Loucy (cell line): ENCODE results near the gene SCAMP1.

ENCODE experiments used
- H2AFZ ChIP-seq: fragments of 200-600 bp; sonication (generic); 2 replicates; pipeline ENCODE4 v1.6.0; 2016; ENCODE audit warnings: antibody characterized with exemption, mild to moderate bottlenecking, low read length, moderate library complexity
- H3F3A ChIP-seq: fragments of 200-600 bp; 2 replicates; pipeline ENCODE4 v1.6.0; 2016; ENCODE audit warnings: antibody characterized with exemption, low read depth, mild to moderate bottlenecking
- H3K27me3 ChIP-seq: fragments of 200-600 bp; sonication (generic); 2 replicates; pipeline ENCODE4 v1.6.1; 2014; ENCODE audit warnings: low read length, mild to moderate bottlenecking; ENCODE audit not compliant: insufficient read depth, poor library complexity, severe bottlenecking
- H3K36me3 ChIP-seq: fragments of 200-600 bp; sonication (generic); 2 replicates; pipeline ENCODE4 v1.6.1; 2016; ENCODE audit warnings: low read length; ENCODE audit not compliant: insufficient read depth
- H3K4me1 ChIP-seq: fragments of 200-600 bp; sonication (generic); 2 replicates; pipeline ENCODE4 v1.5.1; 2014; ENCODE audit warnings: low read length, mild to moderate bottlenecking; ENCODE audit not compliant: insufficient read depth, poor library complexity, severe bottlenecking
- H3K4me2 ChIP-seq: fragments of 200-600 bp; sonication (generic); 2 replicates; pipeline ENCODE4 v1.6.0; 2014; ENCODE audit warnings: antibody characterized with exemption, low read length, low read depth, mild to moderate bottlenecking; ENCODE audit not compliant: poor library complexity, severe bottlenecking
- H3K4me3 ChIP-seq: fragments of 200-600 bp; sonication (generic); 2 replicates; pipeline ENCODE4 v1.5.1; 2014; ENCODE audit warnings: low read length, mild to moderate bottlenecking, mixed read lengths; ENCODE audit not compliant: poor library complexity, severe bottlenecking
- H3K79me2 ChIP-seq: fragments of 200-600 bp; sonication (generic); 2 replicates; pipeline ENCODE4 v1.6.1; 2014; ENCODE audit warnings: low read length; ENCODE audit not compliant: insufficient read depth
- H3K9ac ChIP-seq: fragments of 200-600 bp; sonication (generic); 2 replicates; pipeline ENCODE4 v1.6.0; 2014; ENCODE audit warnings: mild to moderate bottlenecking, low read depth, low read length, moderate library complexity; ENCODE audit not compliant: poor library complexity, severe bottlenecking
- H3K9me2 ChIP-seq: fragments of 200-600 bp; sonication (generic); replicated peaks from 2 replicates; pipeline ENCODE4 v1.6.1; 2016; ENCODE audit warnings: low read depth, low read length, mixed read lengths
- H3K9me3 ChIP-seq: fragments of 200-600 bp; sonication (generic); 2 replicates; pipeline ENCODE4 v1.6.1; 2014; ENCODE audit warnings: mild to moderate bottlenecking, antibody characterized with exemption, low read length, low read depth; ENCODE audit not compliant: insufficient read depth
- H4K20me1 ChIP-seq: fragments of 200-600 bp; sonication (generic); 2 replicates; pipeline ENCODE4 v1.6.0; 2014; ENCODE audit warnings: antibody characterized with exemption, low read length, mild to moderate bottlenecking; ENCODE audit not compliant: insufficient read depth, poor library complexity, severe bottlenecking
- CTCF ChIP-seq: fragments of 200-600 bp; sonication (generic); conservative IDR thresholded peaks from 2 replicates; pipeline ENCODE4 v1.5.1; 2014; ENCODE audit warnings: mild to moderate bottlenecking, antibody characterized with exemption, low read length
- EZH2phosphoT487 ChIP-seq: fragments of 200-600 bp; IDR thresholded peaks from 2 replicates; pipeline ENCODE4 v1.6.1; 2018; ENCODE audit warnings: antibody characterized with exemption, mild to moderate bottlenecking, moderate library complexity, borderline replicate concordance

SCAMP1 gene

GRCh38 chr5:78362220-78362619 lies 1.8 kb downstream of the SCAMP1 start:
- H3K9me2 ChIP-seq = no peaks in the 10 kb centered on the region
- H3K9me3 ChIP-seq = no peaks in the 10 kb centered on the region
- H4K20me1 ChIP-seq = peaks cover 20% of the 10 kb centered on the region
- H3K4me3 ChIP-seq = peak overlapping the region; percentile 92
- TF ChIP-seq CTCF (no peak), EZH2phosphoT487 (no peak)
- H3K27me3 ChIP-seq = peaks cover 3% of the 10 kb centered on the region
- H3K9ac ChIP-seq = peak overlapping the region; percentile 93
- peaks cover 33% of the 10 kb centered on the region for H3K4me1 ChIP-seq
- H3K4me2 ChIP-seq = peak overlapping the region; percentile 98
- H3K79me2 ChIP-seq = peaks cover 75% of the 10 kb centered on the region
- H3F3A ChIP-seq = no peaks in the 10 kb centered on the region
- no peak overlapping the region for H2AFZ ChIP-seq
- H3K36me3 ChIP-seq = no peaks in the 10 kb centered on the region

- Histone ChIP-seq H3K9ac (no peak overlapping the region), H3K4me3 (peak overlapping the region; percentile 37), H3K9me2 (no peaks in the 10 kb centered on the region), H3K79me2 (peaks cover 78% of the 10 kb centered on the region), H3K4me1 (peaks cover 35% of the 10 kb centered on the region), H3K4me2 (peak overlapping the region; percentile 52), H3K27me3 (peaks cover 3% of the 10 kb centered on the region), H3K36me3 (no peaks in the 10 kb centered on the region), H3F3A (no peaks in the 10 kb centered on the region), H4K20me1 (peaks cover 18% of the 10 kb centered on the region), H2AFZ (no peak overlapping the region), H3K9me3 (no peaks in the 10 kb centered on the region)
- TF ChIP-seq EZH2phosphoT487 (no peak), CTCF (peak; percentile 40)
These were observed 3.6 kb downstream of the SCAMP1 start for GRCh38 chr5:78364005-78364404.

GRCh38 chr5:78367318-78367991 lies 7.0 kb downstream of the SCAMP1 start:
- Histone ChIP-seq H3F3A (no peaks in the 10 kb centered on the region), H3K27me3 (no peaks in the 10 kb centered on the region), H3K79me2 (peaks cover 83% of the 10 kb centered on the region), H3K9ac (no peak overlapping the region), H3K4me1 (peaks cover 36% of the 10 kb centered on the region), H3K36me3 (no peaks in the 10 kb centered on the region), H3K4me3 (no peak overlapping the region), H2AFZ (no peak overlapping the region), H4K20me1 (peaks cover 22% of the 10 kb centered on the region), H3K9me2 (no peaks in the 10 kb centered on the region), H3K9me3 (no peaks in the 10 kb centered on the region), H3K4me2 (no peak overlapping the region)
- TF ChIP-seq CTCF = peak; percentile 59
- TF ChIP-seq EZH2phosphoT487 = no peak
